Epithelial cell of prostate (primary cell): ENCODE results near the gene SLC4A3.
"Not testable (repeated sequence)": the region's sequence is repeated elsewhere in the genome, so short reads cannot be mapped to it uniquely, and the experiment has no call there.

Experiments
- DNase-seq: peaks from one replicate; pipeline ENCODE4 v3.0.0-alpha.2; 2011; ENCODE audit warnings: low read depth, low spot score
- H3K27ac ChIP-seq: fragments of 450-650 bp; 2 replicates; pipeline ENCODE4 v1.5.1; 2017; ENCODE audit warnings: mild to moderate bottlenecking

The SLC4A3 gene

GRCh38 chr2:219643084-219643473 lies 15.6 kb downstream of the SLC4A3 start:
- no peak for DNase-seq

GRCh38 chr2:219643788-219644398 lies 16.5 kb downstream of the SLC4A3 start:
- H3K27ac ChIP-seq: no peak overlapping the region
- no peak for DNase-seq

More at GRCh38 chr2:219643084-219643473, 15.6 kb downstream of the SLC4A3 start:
- no peak overlapping the region for H3K27ac ChIP-seq

- peak overlapping the region; percentile 6 for H3K27ac ChIP-seq
- DNase-seq: no peak
Observed at GRCh38 chr2:219644801-219645480, 17.5 kb downstream of the SLC4A3 start.

- DNase-seq: no peak
- H3K27ac ChIP-seq: peak overlapping the region; percentile 6
Observed at GRCh38 chr2:219645631-219646527, 18.4 kb downstream of the SLC4A3 start.

- H3K27ac ChIP-seq: no peak overlapping the region
- no peak for DNase-seq
Observed at GRCh38 chr2:219648176-219648575, 20.7 kb downstream of the SLC4A3 start.

- DNase-seq: no peak
- H3K27ac ChIP-seq: no peak overlapping the region
Observed at GRCh38 chr2:219648963-219649362, 21.5 kb downstream of the SLC4A3 start.

GRCh38 chr2:219650426-219651248 lies 23.2 kb downstream of the SLC4A3 start:
- no peak for DNase-seq
- no peak overlapping the region for H3K27ac ChIP-seq

GRCh38 chr2:219651656-219652055 lies 24.2 kb downstream of the SLC4A3 start:
- not testable (repeated sequence) for DNase-seq, H3K27ac ChIP-seq

GRCh38 chr2:219656526-219656925 lies 29.1 kb downstream of the SLC4A3 start:
- DNase-seq: peak; percentile 82
- H3K27ac ChIP-seq: peak overlapping the region; percentile 89

GRCh38 chr2:219658196-219658846 lies 30.9 kb downstream of the SLC4A3 start:
- DNase-seq: no peak

GRCh38 chr2:219658874-219659273 lies 31.4 kb downstream of the SLC4A3 start:
- DNase-seq: no peak
- peak overlapping the region; percentile 13 for H3K27ac ChIP-seq

More at GRCh38 chr2:219658196-219658846, 30.9 kb downstream of the SLC4A3 start:
- H3K27ac ChIP-seq: peak overlapping the region; percentile 13

- peak overlapping the region; percentile 95 for H3K27ac ChIP-seq
- peak; percentile 73 for DNase-seq
Observed at GRCh38 chr2:219661197-219661954, 33.9 kb downstream of the SLC4A3 start.

- DNase-seq: no peak
- H3K27ac ChIP-seq: peak overlapping the region; percentile 95
Observed at GRCh38 chr2:219661955-219662395, 34.5 kb downstream of the SLC4A3 start.

GRCh38 chr2:219662566-219662965 lies 35.1 kb downstream of the SLC4A3 start:
- no peak for DNase-seq
- H3K27ac ChIP-seq: peak overlapping the region; percentile 95

GRCh38 chr2:219663116-219663762 lies 35.8 kb downstream of the SLC4A3 start:
- DNase-seq: no peak
- H3K27ac ChIP-seq: peak overlapping the region; percentile 95

- no peak for DNase-seq
- H3K27ac ChIP-seq: no peak overlapping the region
Observed at GRCh38 chr2:219664041-219664440, 36.6 kb downstream of the SLC4A3 start.

GRCh38 chr2:219664944-219665343 lies 37.5 kb downstream of the SLC4A3 start:
- H3K27ac ChIP-seq: no peak overlapping the region
- no peak for DNase-seq

- H3K27ac ChIP-seq: no peak overlapping the region
- no peak for DNase-seq
Observed at GRCh38 chr2:219665926-219666325, 38.5 kb downstream of the SLC4A3 start.
